ENCODE results near the gene USP21. TPM values are rescaled to one million over a fixed set of nuclear protein-coding genes. Genes with fewer than 3 reads are reported as not detected.

USP21 gene
- total and polyA plus RNA-seq, 2 of the 13 experiments (the other 11 are each of a cell fraction or from before 2014, with no cell fraction given), result 10.1 to 33.1 TPM

- TF ChIP-seq, protein P1, sequence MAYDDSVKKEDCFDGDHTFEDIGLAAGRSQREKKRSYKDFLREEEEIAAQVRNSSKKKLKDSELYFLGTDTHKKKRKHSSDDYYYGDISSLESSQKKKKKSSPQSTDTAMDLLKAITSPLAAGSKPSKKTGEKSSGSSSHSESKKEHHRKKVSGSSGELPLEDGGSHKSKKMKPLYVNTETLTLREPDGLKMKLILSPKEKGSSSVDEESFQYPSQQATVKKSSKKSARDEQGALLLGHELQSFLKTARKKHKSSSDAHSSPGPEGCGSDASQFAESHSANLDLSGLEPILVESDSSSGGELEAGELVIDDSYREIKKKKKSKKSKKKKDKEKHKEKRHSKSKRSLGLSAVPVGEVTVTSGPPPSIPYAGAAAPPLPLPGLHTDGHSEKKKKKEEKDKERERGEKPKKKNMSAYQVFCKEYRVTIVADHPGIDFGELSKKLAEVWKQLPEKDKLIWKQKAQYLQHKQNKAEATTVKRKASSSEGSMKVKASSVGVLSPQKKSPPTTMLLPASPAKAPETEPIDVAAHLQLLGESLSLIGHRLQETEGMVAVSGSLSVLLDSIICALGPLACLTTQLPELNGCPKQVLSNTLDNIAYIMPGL (CRISPR knock-in tag; IDR thresholded peaks at IDR 0.05; ENCODE audit: borderline replicate concordance in 1 of 2, low read depth in 1 of 2), result peak; percentile 71 to 87; a peak in 3 of 4 replicates
- TF ChIP-seq ZNF644 (CRISPR knock-in tag; IDR thresholded peaks at IDR 0.05; ENCODE audit: low read depth), result no peak
- no peak for TF ChIP-seq NBN (conservative IDR thresholded peaks at IDR 0.05)
- no peak for TF ChIP-seq FOSL2 (CRISPR knock-in tag; IDR thresholded peaks at IDR 0.05)
- no peak for TF ChIP-seq HNRNPH1 (optimal IDR thresholded peaks at IDR 0.05; ENCODE audit: low read depth, low read length)
- TF ChIP-seq ARID5B (CRISPR knock-in tag; IDR thresholded peaks at IDR 0.05), result peak; percentile 45; the same call in 1 of the 2 replicates
- TF ChIP-seq, protein P2, sequence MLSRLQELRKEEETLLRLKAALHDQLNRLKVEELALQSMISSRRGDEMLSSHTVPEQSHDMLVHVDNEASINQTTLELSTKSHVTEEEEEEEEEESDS (CRISPR knock-in tag; IDR thresholded peaks at IDR 0.05; ENCODE audit: borderline replicate concordance), result 0 out of 2 replicates have a peak, but pooled peaks have one; percentile 39
- TF ChIP-seq, protein P3, sequence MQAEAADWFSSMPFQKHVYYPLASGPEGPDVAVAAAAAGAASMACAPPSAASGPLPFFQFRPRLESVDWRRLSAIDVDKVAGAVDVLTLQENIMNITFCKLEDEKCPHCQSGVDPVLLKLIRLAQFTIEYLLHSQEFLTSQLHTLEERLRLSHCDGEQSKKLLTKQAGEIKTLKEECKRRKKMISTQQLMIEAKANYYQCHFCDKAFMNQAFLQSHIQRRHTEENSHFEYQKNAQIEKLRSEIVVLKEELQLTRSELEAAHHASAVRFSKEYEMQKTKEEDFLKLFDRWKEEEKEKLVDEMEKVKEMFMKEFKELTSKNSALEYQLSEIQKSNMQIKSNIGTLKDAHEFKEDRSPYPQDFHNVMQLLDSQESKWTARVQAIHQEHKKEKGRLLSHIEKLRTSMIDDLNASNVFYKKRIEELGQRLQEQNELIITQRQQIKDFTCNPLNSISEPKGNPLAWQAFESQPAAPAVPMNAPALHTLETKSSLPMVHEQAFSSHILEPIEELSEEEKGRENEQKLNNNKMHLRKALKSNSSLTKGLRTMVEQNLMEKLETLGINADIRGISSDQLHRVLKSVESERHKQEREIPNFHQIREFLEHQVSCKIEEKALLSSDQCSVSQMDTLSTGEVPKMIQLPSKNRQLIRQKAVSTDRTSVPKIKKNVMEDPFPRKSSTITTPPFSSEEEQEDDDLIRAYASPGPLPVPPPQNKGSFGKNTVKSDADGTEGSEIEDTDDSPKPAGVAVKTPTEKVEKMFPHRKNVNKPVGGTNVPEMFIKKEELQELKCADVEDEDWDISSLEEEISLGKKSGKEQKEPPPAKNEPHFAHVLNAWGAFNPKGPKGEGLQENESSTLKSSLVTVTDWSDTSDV (CRISPR knock-in tag; IDR thresholded peaks at IDR 0.05), result peak; percentile 54; the same call in 1 of the 2 replicates
- no peak for TF ChIP-seq MBD4 (IDR thresholded peaks at IDR 0.05; ENCODE audit: borderline replicate concordance, low read length)
- no peak for TF ChIP-seq BATF2 (CRISPR knock-in tag; IDR thresholded peaks at IDR 0.05)
- TF ChIP-seq YEATS2 (CRISPR knock-in tag; IDR thresholded peaks at IDR 0.05; ENCODE audit: borderline replicate concordance), result peak; percentile 75; the same call in 1 of the 2 replicates
- peak; percentile 53; the same call in 1 of the 2 replicates for TF ChIP-seq ZMYM4 (CRISPR knock-in tag; IDR thresholded peaks at IDR 0.05)
- peak; percentile 88 for TF ChIP-seq ETV5 (CRISPR knock-in tag; IDR thresholded peaks at IDR 0.05; ENCODE audit: borderline replicate concordance)
- no peak; the same call in 1 of the 2 replicates for TF ChIP-seq TGIF2 (CRISPR knock-in tag; IDR thresholded peaks at IDR 0.05)
- no peak for TF ChIP-seq MYNN (CRISPR knock-in tag; IDR thresholded peaks at IDR 0.05; ENCODE audit: low read depth)
- TF ChIP-seq CENPBD1 (CRISPR knock-in tag; IDR thresholded peaks at IDR 0.05; ENCODE audit: borderline replicate concordance, low read depth), result no peak
- no peak for TF ChIP-seq DNMT1 (CRISPR knock-in tag; IDR thresholded peaks at IDR 0.05)
- peak in 1 of 2 experiments; percentile 87; a peak in 2 of 4 replicates for TF ChIP-seq KLF16 (CRISPR knock-in tag; IDR thresholded peaks at IDR 0.05)
Observed at GRCh38 chr1:161201836-161202712, 42.8 kb downstream of the USP21 start, which contains the start of gene NDUFS2 (continued).
